Activated CD4-positive, alpha-beta T cell treated with anti-CD3 and anti-CD28 coated beads, Interleukin-2, amount 50 U/mL, for 16 hours (primary cell): ENCODE results near the gene NUDT4.
"Not testable (repeated sequence)": the region's sequence is repeated elsewhere in the genome, so short reads cannot be mapped to it uniquely, and the experiment has no call there.

ENCODE experiments used
- DNase-seq: peaks from one replicate; pipeline ENCODE4 v3.0.0-alpha.2; 2020

NUDT4 gene

DNA sequence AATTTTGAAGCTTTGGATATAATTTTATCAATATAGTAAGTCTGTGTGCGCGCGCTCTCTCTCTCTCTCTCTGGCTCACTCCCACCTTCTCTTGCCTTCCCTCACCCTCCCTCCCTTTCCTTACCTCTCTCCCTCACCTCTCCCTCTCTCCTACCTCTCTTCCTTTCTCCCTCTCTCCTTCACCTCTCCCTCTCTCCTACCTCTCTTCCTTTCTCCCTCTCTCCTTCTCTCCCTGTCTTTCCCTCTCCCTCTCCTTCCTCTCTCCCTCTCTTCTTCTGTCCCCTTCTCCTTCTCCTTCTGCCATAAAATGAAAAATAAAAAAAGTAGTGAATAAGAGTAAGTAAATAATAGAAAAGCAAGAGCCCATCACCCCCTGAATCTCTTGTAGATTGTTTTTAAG, 9.0 kb upstream of the NUDT4 start:
- DNase-seq: no peak

- DNase-seq: no peak
Measured at GRCh38 chr12:93369505-93369904, 8.2 kb upstream of the NUDT4 start.

- DNase-seq: no peak
Measured at GRCh38 chr12:93370947-93371346, 6.8 kb upstream of the NUDT4 start.

DNA sequence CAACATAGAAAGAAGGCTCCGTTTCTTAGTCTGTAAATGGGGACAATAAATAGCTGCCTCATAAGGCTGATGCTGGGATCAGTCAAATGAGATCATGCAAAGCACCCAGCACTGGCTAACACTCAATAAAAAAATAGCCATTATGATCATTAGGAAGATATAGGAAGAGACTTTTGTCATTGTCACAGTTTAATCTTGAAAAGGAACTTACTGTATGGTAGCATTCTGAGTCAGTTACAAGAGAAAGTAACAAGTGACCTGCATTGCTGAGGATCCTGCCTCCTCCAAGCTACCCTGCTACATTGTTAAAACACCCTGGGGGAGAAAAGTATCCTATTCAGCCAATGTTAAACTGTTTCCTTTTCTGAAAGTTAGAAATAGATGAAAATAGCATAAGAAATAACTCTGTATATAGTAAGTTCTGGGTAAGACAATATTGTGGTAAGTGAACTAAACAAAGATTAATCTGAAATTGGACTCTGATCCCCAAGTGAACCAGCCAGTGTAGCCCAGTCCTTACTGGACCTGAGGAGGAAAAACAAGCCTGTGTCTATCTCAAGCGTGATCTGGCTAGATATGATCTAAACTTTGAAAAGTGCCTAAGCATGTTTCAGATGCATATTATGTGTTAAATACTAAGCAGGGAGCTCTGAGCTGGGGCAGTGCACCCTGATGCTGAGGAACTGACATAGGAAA, 3.6 kb upstream of the NUDT4 start:
- no peak for DNase-seq

GRCh38 chr12:93375906-93376305, 1.8 kb upstream of the NUDT4 start:
- DNase-seq: no peak

GRCh38 chr12:93376436-93377251, 1.1 kb upstream of the NUDT4 start:
- DNase-seq: no peak

DNA sequence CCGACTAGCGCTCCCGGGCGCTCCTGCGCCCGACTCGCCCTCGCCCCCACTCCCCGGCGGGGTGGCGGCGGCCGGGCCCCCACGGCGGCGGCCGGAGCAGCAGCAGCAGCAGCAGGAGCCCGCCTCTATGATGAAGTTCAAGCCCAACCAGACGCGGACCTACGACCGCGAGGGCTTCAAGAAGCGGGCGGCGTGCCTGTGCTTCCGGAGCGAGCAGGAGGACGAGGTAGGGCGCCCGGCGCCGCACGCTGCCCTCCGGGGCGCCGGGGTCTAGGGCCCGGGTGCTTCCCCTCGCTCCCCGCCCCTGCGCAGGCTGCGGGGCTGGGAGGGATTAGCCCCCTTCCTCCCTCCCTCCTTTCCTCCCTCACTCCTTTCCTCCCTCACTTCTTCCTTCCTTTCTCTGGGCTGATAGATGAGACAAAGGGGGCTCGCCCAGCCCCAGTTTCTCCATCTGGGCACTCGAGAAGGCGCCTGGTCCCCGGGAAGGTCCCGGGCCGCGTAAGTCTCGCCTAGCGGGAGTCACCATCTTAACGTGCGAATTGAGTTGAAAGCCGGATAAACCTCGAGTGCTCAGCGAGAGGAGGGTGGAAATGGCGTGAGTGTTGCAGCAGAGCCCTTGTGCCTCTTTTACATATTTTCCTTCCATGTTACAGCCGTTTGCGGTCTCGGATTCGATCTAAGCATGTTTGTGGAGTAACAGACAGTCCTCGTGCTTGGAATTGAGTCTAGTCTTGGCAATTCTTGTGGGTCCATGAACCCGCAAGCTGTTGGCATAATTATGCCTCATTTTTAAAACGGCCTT, 672 bp downstream of the NUDT4 start:
- peak; percentile 68 for DNase-seq

- DNase-seq: no peak
Measured at GRCh38 chr12:93378998-93379325, 1.2 kb downstream of the NUDT4 start.

- DNase-seq: no peak
Measured at GRCh38 chr12:93379326-93379980, 1.7 kb downstream of the NUDT4 start.

GRCh38 chr12:93379981-93380361, 2.2 kb downstream of the NUDT4 start:
- DNase-seq: no peak

DNA sequence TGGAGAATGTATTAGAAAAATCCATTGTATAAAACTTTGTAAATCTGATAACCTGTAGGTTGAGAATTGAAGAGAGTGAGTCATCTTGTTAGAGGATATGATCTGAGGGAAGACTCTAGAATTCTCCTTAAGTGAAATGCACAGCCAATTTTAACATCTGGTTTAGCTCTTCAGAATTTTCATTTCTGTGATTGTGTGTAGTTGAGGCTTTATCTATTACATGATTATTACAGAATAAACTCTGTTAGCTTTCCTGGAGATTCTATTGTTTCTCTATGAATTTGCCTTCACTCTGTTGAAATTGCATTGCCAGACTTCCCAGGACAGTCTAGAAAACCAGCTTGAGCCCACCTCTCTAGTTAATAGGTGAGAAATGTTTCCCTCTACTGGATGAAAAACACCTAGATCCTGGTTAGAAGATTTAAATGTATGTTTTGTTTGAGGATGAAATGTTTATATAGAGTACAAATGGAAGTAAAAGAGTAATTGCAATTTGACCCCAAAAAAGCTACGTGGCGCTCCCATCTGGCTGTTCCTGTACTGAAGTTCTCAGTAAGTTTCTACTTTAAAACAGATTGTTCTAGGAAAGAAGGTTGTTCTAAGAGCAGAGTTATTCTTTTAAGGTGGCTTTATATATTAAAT, 2.9 kb downstream of the NUDT4 start:
- DNase-seq: no peak

DNA sequence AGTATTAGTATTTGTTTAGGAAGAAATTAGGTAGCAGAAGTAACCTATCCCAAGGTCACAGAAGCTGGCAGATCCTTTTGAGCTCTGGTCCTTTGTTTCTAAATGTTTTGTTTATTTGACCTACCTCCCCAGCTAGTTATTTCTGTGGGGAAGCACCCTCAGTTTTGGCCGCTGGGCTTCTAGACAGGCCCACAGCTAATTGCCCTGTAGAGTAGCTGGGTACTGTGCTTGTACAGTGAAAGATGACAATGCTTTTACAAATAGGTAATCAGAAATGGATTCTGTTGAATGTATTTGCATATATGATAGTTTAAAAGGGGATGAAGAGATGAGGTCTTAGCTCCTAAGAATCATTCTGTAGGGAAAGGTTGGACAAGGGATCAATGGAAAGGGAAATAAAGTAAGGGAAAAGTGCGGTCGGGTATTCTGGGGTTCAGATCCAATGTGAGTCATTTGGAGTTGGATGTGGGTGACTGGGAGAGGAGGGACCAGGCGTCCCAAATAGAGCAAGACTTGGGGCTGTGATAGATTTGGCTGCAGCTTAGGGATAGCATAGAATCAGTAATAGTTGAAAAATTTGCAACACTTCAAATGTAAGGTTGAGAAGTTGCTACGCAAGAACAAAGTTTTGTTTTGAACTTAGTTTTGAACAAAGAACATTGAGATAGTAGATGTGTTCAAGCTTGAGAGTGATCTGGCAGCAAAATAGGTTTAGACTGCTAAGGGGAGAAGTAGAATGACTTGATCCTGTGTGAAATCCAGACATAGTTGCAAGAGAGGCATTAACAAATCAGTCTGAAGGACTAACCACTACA, 3.6 kb downstream of the NUDT4 start:
- no peak for DNase-seq

DNA sequence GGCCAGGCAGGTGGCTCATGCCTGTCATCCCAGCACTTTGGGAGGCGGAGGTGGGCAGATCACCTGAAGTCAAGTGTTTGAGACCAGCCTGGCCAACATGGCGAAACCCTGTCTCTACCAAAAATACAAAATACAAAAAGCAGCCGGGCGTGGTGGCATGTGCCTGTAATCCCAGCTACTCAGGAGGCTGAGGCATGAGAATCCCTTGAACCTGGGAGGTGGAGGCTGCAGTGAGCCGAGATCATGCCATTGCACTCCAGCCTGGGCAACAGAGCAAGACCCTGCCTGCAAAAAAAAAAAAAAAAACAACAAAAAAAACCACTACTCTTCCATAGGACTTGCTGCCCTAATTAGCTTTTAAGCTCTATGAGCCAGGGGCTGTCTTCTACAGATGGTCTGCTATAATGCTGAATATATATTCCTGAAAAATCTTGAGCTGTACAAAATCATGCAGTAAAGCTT, 4.3 kb downstream of the NUDT4 start:
- DNase-seq: not testable (repeated sequence)

GRCh38 chr12:93387780-93388179, 10.1 kb downstream of the NUDT4 start:
- DNase-seq: peak; percentile 67

DNA sequence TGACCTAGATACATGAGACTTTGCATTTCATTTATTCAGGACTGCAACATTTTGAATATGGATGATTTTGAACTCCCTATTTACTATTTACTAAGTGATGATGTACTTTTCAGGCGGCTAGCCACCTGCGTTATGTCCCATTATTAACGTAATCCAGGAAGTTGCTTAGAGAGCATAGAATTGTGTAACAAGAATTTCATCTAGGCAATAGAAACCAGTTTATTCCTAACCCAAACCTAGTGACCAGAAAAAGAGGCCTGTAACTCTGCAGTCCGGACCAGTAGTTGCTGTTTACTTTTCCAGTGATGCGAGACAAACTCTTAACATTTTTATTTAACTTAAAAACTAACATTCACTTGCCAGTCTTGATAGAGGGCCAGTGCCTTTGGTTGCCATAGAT, 12.3 kb downstream of the NUDT4 start:
- no peak for DNase-seq

GRCh38 chr12:93390549-93391297, 13.0 kb downstream of the NUDT4 start:
- no peak for DNase-seq

DNA sequence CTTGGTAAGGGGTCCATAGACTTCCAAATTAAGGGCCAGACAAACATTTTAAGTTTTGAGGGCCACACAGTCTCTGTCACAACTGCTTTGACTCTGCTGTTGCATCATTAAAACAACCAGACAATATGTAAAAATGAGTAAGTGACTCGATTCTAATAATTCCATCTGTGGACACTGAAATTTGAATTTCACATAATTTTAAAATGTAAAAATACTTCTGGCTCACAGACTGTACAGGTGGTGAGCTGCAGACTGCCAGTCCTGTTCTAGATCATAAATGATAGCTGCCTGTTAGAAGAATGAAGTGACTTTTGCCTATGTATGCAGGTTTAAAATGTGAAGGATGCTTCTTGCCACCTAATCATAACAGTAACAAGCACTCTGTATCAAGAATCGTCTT, 15.7 kb downstream of the NUDT4 start:
- DNase-seq: no peak

DNA sequence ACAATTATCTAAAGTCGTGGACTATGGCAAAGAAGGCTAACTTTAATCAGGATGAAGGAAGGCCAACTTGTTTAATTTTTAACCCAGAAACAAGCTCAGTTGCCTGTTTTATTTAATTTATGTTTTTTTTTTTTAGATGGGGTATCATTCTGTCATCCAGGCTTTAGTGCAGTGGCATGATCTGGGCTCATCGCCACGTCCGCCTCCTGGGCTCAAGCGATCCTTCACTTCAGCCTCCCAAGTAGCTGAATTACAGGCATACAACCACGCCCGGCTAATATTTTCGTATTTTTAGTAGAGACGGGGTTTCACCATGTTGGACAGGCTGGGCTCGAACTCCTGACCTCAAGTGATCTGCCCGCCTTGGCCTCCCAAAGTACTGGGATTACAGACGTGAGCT, 19.7 kb downstream of the NUDT4 start:
- no peak for DNase-seq

GRCh38 chr12:93399183-93399863, 21.6 kb downstream of the NUDT4 start:
- not testable (repeated sequence) for DNase-seq
